HepG2 (cell line): ENCODE results near the gene ETV2. TPM values are rescaled to one million over a fixed set of nuclear protein-coding genes. Genes with fewer than 3 reads are reported as not detected.

Experiments
- ARID2 ChIP-seq: sonication (generic); formaldehyde crosslinking; IDR thresholded peaks from 2 replicates; pipeline ENCODE4 v1.8.1; 2022; ENCODE audit warnings: mild to moderate bottlenecking, missing genetic modification reagents, borderline replicate concordance
- ATM ChIP-seq: fragments of 450-650 bp; IDR thresholded peaks from 2 replicates; pipeline ENCODE4 v1.7.1; 2017; ENCODE audit warnings: mild to moderate bottlenecking, borderline replicate concordance
- BCL6 ChIP-seq: IDR thresholded peaks from 2 replicates; pipeline ENCODE4 v1.6.1; 2016; ENCODE audit warnings: missing genetic modification reagents, missing compliant biosample characterization
- CEBPB ChIP-seq: IDR thresholded peaks from 2 replicates; pipeline ENCODE4 v1.6.1; 2011; ENCODE audit warnings: low read depth, low read length, improper control_type of control experiment, borderline replicate concordance
- CEBPG ChIP-seq: IDR thresholded peaks from 2 replicates; pipeline ENCODE4 v1.6.1; 2016
- DRAP1 ChIP-seq: IDR thresholded peaks from 2 replicates; pipeline ENCODE4 v1.6.1; 2016; ENCODE audit warnings: missing genetic modification reagents, missing compliant biosample characterization
- EED ChIP-seq: sonication (generic); formaldehyde crosslinking; IDR thresholded peaks from 2 replicates; pipeline ENCODE4 v1.5.0; 2020; ENCODE audit warnings: mild to moderate bottlenecking, missing genetic modification reagents
- ELF3 ChIP-seq: IDR thresholded peaks from 2 replicates; pipeline ENCODE4 v1.6.1; 2016; ENCODE audit warnings: missing genetic modification reagents, missing compliant biosample characterization
- KLF6 ChIP-seq: IDR thresholded peaks from 2 replicates; pipeline ENCODE4 v1.8.0; 2016; ENCODE audit warnings: missing biosample characterization, missing genetic modification reagents
- NCOA1 ChIP-seq: sonication (generic); formaldehyde crosslinking; IDR thresholded peaks from 2 replicates; pipeline ENCODE4 v1.9.0; 2021; ENCODE audit warnings: missing genetic modification reagents
- PLSCR1 ChIP-seq: sonication (generic); formaldehyde crosslinking; IDR thresholded peaks from 2 replicates; pipeline ENCODE4 v1.5.0; 2020; ENCODE audit warnings: missing genetic modification reagents, mild to moderate bottlenecking, borderline replicate concordance
- RCOR2 ChIP-seq: IDR thresholded peaks from 2 replicates; pipeline ENCODE4 v1.6.1; 2016; ENCODE audit warnings: missing biosample characterization, missing genetic modification reagents
- SRF ChIP-seq: IDR thresholded peaks from 2 replicates; pipeline ENCODE4 v1.6.1; 2011; ENCODE audit warnings: mild to moderate bottlenecking, low read depth, low read length, moderate library complexity
- TCF7L2 ChIP-seq: IDR thresholded peaks from 2 replicates; pipeline ENCODE4 v1.6.1; 2011; ENCODE audit warnings: mild to moderate bottlenecking, low read depth, low read length, moderate library complexity
- THAP11 ChIP-seq: IDR thresholded peaks from 2 replicates; pipeline ENCODE4 v1.6.1; 2016; ENCODE audit warnings: missing biosample characterization, missing genetic modification reagents
- ZBTB1 ChIP-seq: sonication (generic); formaldehyde crosslinking; IDR thresholded peaks from 2 replicates; pipeline ENCODE4 v1.4.0; 2020; ENCODE audit warnings: missing genetic modification reagents, borderline replicate concordance
- ZNF274 ChIP-seq: sonication (generic); formaldehyde crosslinking; IDR thresholded peaks from 2 replicates; pipeline ENCODE4 v1.5.1; 2020; ENCODE audit warnings: mild to moderate bottlenecking, missing genetic modification reagents
- ZNF432 ChIP-seq: sonication (generic); formaldehyde crosslinking; IDR thresholded peaks from 2 replicates; pipeline ENCODE4 v1.5.0; 2020; ENCODE audit warnings: missing genetic modification reagents, mild to moderate bottlenecking, borderline replicate concordance
- ZNF569 ChIP-seq: sonication (generic); formaldehyde crosslinking; IDR thresholded peaks from 2 replicates; pipeline ENCODE4 v1.5.0; 2020; ENCODE audit warnings: mild to moderate bottlenecking, missing genetic modification reagents, moderate library complexity, borderline replicate concordance
- ZNF790 ChIP-seq: sonication (generic); formaldehyde crosslinking; IDR thresholded peaks from 2 replicates; pipeline ENCODE4 v1.8.0; 2022; ENCODE audit warnings: missing genetic modification reagents, mild to moderate bottlenecking, borderline replicate concordance
- ZNF841 ChIP-seq: sonication (generic); formaldehyde crosslinking; IDR thresholded peaks from 2 replicates; pipeline ENCODE4 v1.8.1; 2023; ENCODE audit warnings: missing genetic modification reagents, borderline replicate concordance
- ZNF878 ChIP-seq: sonication (generic); formaldehyde crosslinking; IDR thresholded peaks from 2 replicates; pipeline ENCODE4 v1.8.1; 2023; ENCODE audit warnings: mild to moderate bottlenecking, missing genetic modification reagents, moderate library complexity
- ZSCAN9 ChIP-seq: IDR thresholded peaks from 2 replicates; pipeline ENCODE4 v1.6.1; 2016; ENCODE audit warnings: borderline replicate concordance
- polyA plus RNA-seq, 8 experiments: library from polyadenylated mRNA; depleted of rRNA in 3 of 8; stranded (reverse) in 7 of 8; unstranded in 1 of 8; fragments of >200 nt; fragmentation: Illumina TruSeq in 4 of 8; extraction: Trizol in 4 of 8; gene quantifications; 2 replicates each; pipeline versions ENCODE4 v1.2.1 to v1.2.3, GENCODE V29; 2011 to 2016; ENCODE audit warnings: low read depth in 4 of 8, missing spikeins in 1 of 8, mixed read lengths in 1 of 8; ENCODE audit not compliant: insufficient read depth in 1 of 8
- total RNA-seq, 5 experiments: library from RNA; depleted of rRNA; stranded (reverse); fragments of >200 nt; fragmentation: Illumina TruSeq; extraction: Trizol; gene quantifications; 2 replicates each; pipeline ENCODE4 v1.2.3, GENCODE V29; 2016; ENCODE audit warnings: low read depth in 1 of 5
- TF ChIP-seq, protein P1 (sequence below): sonication (generic); formaldehyde crosslinking; IDR thresholded peaks from 2 replicates; pipeline ENCODE4 v1.4.0; 2020; ENCODE audit warnings: mild to moderate bottlenecking, missing genetic modification reagents
- TF ChIP-seq, protein P2 (sequence below): sonication (generic); formaldehyde crosslinking; IDR thresholded peaks from 2 replicates; pipeline ENCODE4 v1.4.0; 2020; ENCODE audit warnings: mild to moderate bottlenecking, missing genetic modification reagents
- TF ChIP-seq, protein P3 (sequence below): sonication (generic); formaldehyde crosslinking; IDR thresholded peaks from 2 replicates; pipeline ENCODE4 v1.4.0; 2020; ENCODE audit warnings: missing genetic modification reagents; ENCODE audit errors: not compliant biosample characterization

Gene ETV2
- total and polyA plus RNA-seq, 2 of the 13 experiments (the other 11 are each of a cell fraction or from before 2014, with no cell fraction given): 0.07 to 0.20 TPM

- TF ChIP-seq THAP11 (CRISPR knock-in tag) (peak; percentile 76), ZSCAN9 (CRISPR knock-in tag) (peak; percentile 35; the same call in 1 of the 2 replicates), ARID2 (CRISPR knock-in tag) (no peak), TCF7L2 (no peak), NCOA1 (CRISPR knock-in tag) (no peak), RCOR2 (CRISPR knock-in tag) (no peak), ATM (no peak), BCL6 (CRISPR knock-in tag) (no peak; the same call in 1 of the 2 replicates), ZNF878 (CRISPR knock-in tag) (no peak), SRF (no peak), ZNF841 (CRISPR knock-in tag) (no peak), ZNF569 (CRISPR knock-in tag) (no peak; the same call in 1 of the 2 replicates), ZBTB1 (CRISPR knock-in tag) (no peak), ZNF274 (CRISPR knock-in tag) (0 out of 2 replicates have a peak, but pooled peaks have one; percentile 39), EED (CRISPR knock-in tag) (no peak; the same call in 1 of the 2 replicates), CEBPB (no peak), ZNF790 (CRISPR knock-in tag) (no peak), KLF6 (CRISPR knock-in tag) (peak; percentile 60; the same call in 1 of the 2 replicates), CEBPG (CRISPR knock-in tag) (peak; percentile 3; the same call in 1 of the 2 replicates), DRAP1 (peak; percentile 84), PLSCR1 (CRISPR knock-in tag) (no peak), ZNF432 (CRISPR knock-in tag) (no peak), ELF3 (CRISPR knock-in tag) (peak; percentile 67)
- TF ChIP-seq, protein P1, sequence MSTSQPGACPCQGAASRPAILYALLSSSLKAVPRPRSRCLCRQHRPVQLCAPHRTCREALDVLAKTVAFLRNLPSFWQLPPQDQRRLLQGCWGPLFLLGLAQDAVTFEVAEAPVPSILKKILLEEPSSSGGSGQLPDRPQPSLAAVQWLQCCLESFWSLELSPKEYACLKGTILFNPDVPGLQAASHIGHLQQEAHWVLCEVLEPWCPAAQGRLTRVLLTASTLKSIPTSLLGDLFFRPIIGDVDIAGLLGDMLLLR (CRISPR knock-in tag): peak; percentile 92
- TF ChIP-seq, protein P2, sequence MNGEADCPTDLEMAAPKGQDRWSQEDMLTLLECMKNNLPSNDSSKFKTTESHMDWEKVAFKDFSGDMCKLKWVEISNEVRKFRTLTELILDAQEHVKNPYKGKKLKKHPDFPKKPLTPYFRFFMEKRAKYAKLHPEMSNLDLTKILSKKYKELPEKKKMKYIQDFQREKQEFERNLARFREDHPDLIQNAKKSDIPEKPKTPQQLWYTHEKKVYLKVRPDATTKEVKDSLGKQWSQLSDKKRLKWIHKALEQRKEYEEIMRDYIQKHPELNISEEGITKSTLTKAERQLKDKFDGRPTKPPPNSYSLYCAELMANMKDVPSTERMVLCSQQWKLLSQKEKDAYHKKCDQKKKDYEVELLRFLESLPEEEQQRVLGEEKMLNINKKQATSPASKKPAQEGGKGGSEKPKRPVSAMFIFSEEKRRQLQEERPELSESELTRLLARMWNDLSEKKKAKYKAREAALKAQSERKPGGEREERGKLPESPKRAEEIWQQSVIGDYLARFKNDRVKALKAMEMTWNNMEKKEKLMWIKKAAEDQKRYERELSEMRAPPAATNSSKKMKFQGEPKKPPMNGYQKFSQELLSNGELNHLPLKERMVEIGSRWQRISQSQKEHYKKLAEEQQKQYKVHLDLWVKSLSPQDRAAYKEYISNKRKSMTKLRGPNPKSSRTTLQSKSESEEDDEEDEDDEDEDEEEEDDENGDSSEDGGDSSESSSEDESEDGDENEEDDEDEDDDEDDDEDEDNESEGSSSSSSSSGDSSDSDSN (CRISPR knock-in tag): peak; percentile 89
- TF ChIP-seq, protein P3, sequence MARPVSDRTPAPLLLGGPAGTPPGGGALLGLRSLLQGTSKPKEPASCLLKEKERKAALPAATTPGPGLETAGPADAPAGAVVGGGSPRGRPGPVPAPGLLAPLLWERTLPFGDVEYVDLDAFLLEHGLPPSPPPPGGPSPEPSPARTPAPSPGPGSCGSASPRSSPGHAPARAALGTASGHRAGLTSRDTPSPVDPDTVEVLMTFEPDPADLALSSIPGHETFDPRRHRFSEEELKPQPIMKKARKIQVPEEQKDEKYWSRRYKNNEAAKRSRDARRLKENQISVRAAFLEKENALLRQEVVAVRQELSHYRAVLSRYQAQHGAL (CRISPR knock-in tag): no peak
These were observed 2.0 kb downstream of the ETV2 start (continued) for GRCh38 chr19:35643255-35644205.
